Measurements from ENCODE around the gene SLC35F3. TPM values are rescaled to one million over a fixed set of nuclear protein-coding genes. Genes with fewer than 3 reads are reported as not detected.

The SLC35F3 gene
- total RNA-seq, 4 donors from 2014 or later = 0.82 TPM; not detected in 3

- Histone ChIP-seq H3K4me3 (no peak overlapping the region), H3K27ac (no peak overlapping the region), H3K4me1 (no peaks in the 10 kb centered on the region), H3K9me3 (no peaks in the 10 kb centered on the region), H3K36me3 (no peaks in the 10 kb centered on the region), H3K27me3 (no peaks in the 10 kb centered on the region)
- DNase-seq (no peak), ATAC-seq (no peak)
- in situ Hi-C loops (cut with MboI; ENCODE audit: low sequenced_read_pairs in 4 of 4) (no loop called here), intact Hi-C loops (cut with DNase I; ENCODE audit: low total_unique reads) (no loop called here)
- TF ChIP-seq POLR2A (IDR thresholded peaks at IDR 0.05) (no peak), CTCF (IDR thresholded peaks at IDR 0.05 in 4 of 5, conservative IDR thresholded peaks at IDR 0.05 in 1 of 5) (no peak)
These were observed 105.2 kb downstream of the SLC35F3 start for GRCh38 chr1:234009668-234010067.

- no peak for DNase-seq
- ATAC-seq = no peak
- TF ChIP-seq CTCF (IDR thresholded peaks at IDR 0.05 in 4 of 5, conservative IDR thresholded peaks at IDR 0.05 in 1 of 5) (no peak), POLR2A (IDR thresholded peaks at IDR 0.05) (no peak)
- intact Hi-C loops (cut with DNase I; ENCODE audit: low total_unique reads) = no loop called here
- H3K4me3 ChIP-seq = no peak overlapping the region
- H3K36me3 ChIP-seq = no peaks in the 10 kb centered on the region
- no peaks in the 10 kb centered on the region for H3K9me3 ChIP-seq
- in situ Hi-C loops (cut with MboI; ENCODE audit: low sequenced_read_pairs in 4 of 4) = no loop called here
- H3K4me1 ChIP-seq = no peaks in the 10 kb centered on the region
- H3K27me3 ChIP-seq = no peaks in the 10 kb centered on the region
- no peak overlapping the region for H3K27ac ChIP-seq
These were observed 109.7 kb downstream of the SLC35F3 start for GRCh38 chr1:234014208-234014607.

GRCh38 chr1:234018816-234019215 is 114.3 kb downstream of the SLC35F3 start:
- no peak for DNase-seq
- H3K36me3 ChIP-seq = no peaks in the 10 kb centered on the region
- no peak overlapping the region for H3K27ac ChIP-seq
- TF ChIP-seq CTCF (IDR thresholded peaks at IDR 0.05 in 4 of 5, conservative IDR thresholded peaks at IDR 0.05 in 1 of 5) (no peak), POLR2A (IDR thresholded peaks at IDR 0.05) (no peak)
- no peaks in the 10 kb centered on the region for H3K4me1 ChIP-seq
- in situ Hi-C loops (cut with MboI; ENCODE audit: low sequenced_read_pairs in 4 of 4) = no loop called here
- no peaks in the 10 kb centered on the region for H3K27me3 ChIP-seq
- intact Hi-C loops (cut with DNase I; ENCODE audit: low total_unique reads) = no loop called here
- H3K4me3 ChIP-seq = no peak overlapping the region
- ATAC-seq = no peak
- H3K9me3 ChIP-seq = no peaks in the 10 kb centered on the region

GRCh38 chr1:234019387-234019786 is 114.9 kb downstream of the SLC35F3 start:
- Histone ChIP-seq H3K27ac (no peak overlapping the region), H3K4me1 (no peaks in the 10 kb centered on the region), H3K36me3 (no peaks in the 10 kb centered on the region), H3K27me3 (no peaks in the 10 kb centered on the region), H3K4me3 (no peak overlapping the region), H3K9me3 (no peaks in the 10 kb centered on the region)
- ATAC-seq (no peak), DNase-seq (no peak)
- intact Hi-C loops (cut with DNase I; ENCODE audit: low total_unique reads) = no loop called here
- in situ Hi-C loops (cut with MboI; ENCODE audit: low sequenced_read_pairs in 4 of 4) = no loop called here
- no peak for TF ChIP-seq POLR2A (IDR thresholded peaks at IDR 0.05)
- TF ChIP-seq CTCF (IDR thresholded peaks at IDR 0.05 in 4 of 5, conservative IDR thresholded peaks at IDR 0.05 in 1 of 5) = no peak

- H3K27me3 ChIP-seq = no peaks in the 10 kb centered on the region
- intact Hi-C loops (cut with DNase I; ENCODE audit: low total_unique reads) (no loop called here), in situ Hi-C loops (cut with MboI; ENCODE audit: low sequenced_read_pairs in 4 of 4) (no loop called here)
- DNase-seq (no peak), ATAC-seq (no peak)
- no peak overlapping the region for H3K4me3 ChIP-seq
- no peak for TF ChIP-seq POLR2A (IDR thresholded peaks at IDR 0.05)
- TF ChIP-seq CTCF (IDR thresholded peaks at IDR 0.05 in 4 of 5, conservative IDR thresholded peaks at IDR 0.05 in 1 of 5) = no peak
- no peak overlapping the region for H3K27ac ChIP-seq
- H3K9me3 ChIP-seq = no peaks in the 10 kb centered on the region
- no peaks in the 10 kb centered on the region for H3K4me1 ChIP-seq
- H3K36me3 ChIP-seq = no peaks in the 10 kb centered on the region
These were observed 117.8 kb downstream of the SLC35F3 start for GRCh38 chr1:234022302-234022701.
